Osteocyte (in vitro differentiated cells): ENCODE data around the gene VPS9D1. TPM values are rescaled to one million over a fixed set of nuclear protein-coding genes. Genes with fewer than 3 reads are reported as not detected.

ENCODE experiments used
- DNase-seq: peaks from one replicate; pipeline ENCODE4 v3.0.0; 2021; ENCODE audit warnings: mixed read lengths; ENCODE audit not compliant: unreplicated experiment; ENCODE audit errors: extremely low spot score
- H3K27ac Mint-ChIP-seq: one replicate; pipeline ENCODE4 v1.8.0; 2021; ENCODE audit warnings: mild to moderate bottlenecking, mixed read lengths; ENCODE audit not compliant: unreplicated experiment
- H3K27me3 Mint-ChIP-seq: one replicate; pipeline ENCODE4 v1.8.0; 2021; ENCODE audit warnings: mixed read lengths; ENCODE audit not compliant: unreplicated experiment
- H3K36me3 Mint-ChIP-seq: one replicate; pipeline ENCODE4 v1.8.0; 2021; ENCODE audit warnings: mixed read lengths; ENCODE audit not compliant: unreplicated experiment
- H3K4me1 Mint-ChIP-seq: one replicate; pipeline ENCODE4 v1.8.0; 2021; ENCODE audit warnings: mixed read lengths; ENCODE audit not compliant: unreplicated experiment
- H3K4me3 Mint-ChIP-seq: one replicate; pipeline ENCODE4 v1.8.0; 2021; ENCODE audit warnings: mild to moderate bottlenecking, moderate library complexity, mixed read lengths; ENCODE audit not compliant: unreplicated experiment
- H3K9me3 Mint-ChIP-seq: one replicate; pipeline ENCODE4 v1.8.0; 2021; ENCODE audit warnings: mixed read lengths; ENCODE audit not compliant: unreplicated experiment
- CTCF ChIP-seq: fragments of 200-600 bp; sonication (generic); IDR thresholded peaks from 2 replicates; pipeline ENCODE4 v1.5.0; 2021; ENCODE audit warnings: antibody characterized with exemption, mild to moderate bottlenecking, moderate library complexity
- total RNA-seq: library from RNA; stranded (reverse); gene quantifications from 2 replicates; pipeline ENCODE4 v1.2.1, GENCODE V29; 2021

The VPS9D1 gene
- total RNA-seq, 1 donor from 2014 or later: 22.0 TPM

DNA sequence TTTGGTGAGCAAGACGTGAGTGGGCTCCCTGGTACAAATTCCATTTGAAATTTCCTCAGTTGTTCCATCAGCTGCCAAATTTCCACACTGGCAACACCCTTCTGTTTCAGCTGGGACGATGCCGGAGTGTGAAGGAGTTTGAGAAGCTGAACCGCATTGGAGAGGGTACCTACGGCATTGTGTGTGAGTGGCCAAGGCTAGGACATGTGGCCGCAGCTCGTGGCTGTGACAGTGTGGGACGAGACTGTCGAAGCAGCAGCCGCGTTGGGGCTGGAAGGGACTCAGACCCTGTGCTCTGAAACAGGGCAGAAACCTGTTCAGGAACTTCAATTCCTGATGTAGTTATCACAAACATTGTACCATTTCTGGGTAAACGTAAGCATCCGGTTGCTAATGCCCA, 31.6 kb downstream of the VPS9D1 start:
- H3K9me3 Mint-ChIP-seq: no peaks in the 10 kb centered on the region
- no peaks in the 10 kb centered on the region for H3K27me3 Mint-ChIP-seq
- H3K4me3 Mint-ChIP-seq: no peak overlapping the region
- peaks cover 27% of the 10 kb centered on the region for H3K36me3 Mint-ChIP-seq
- peaks cover 14% of the 10 kb centered on the region for H3K4me1 Mint-ChIP-seq
- TF ChIP-seq CTCF: no peak
- DNase-seq: no peak
- no peak overlapping the region for H3K27ac Mint-ChIP-seq

DNA sequence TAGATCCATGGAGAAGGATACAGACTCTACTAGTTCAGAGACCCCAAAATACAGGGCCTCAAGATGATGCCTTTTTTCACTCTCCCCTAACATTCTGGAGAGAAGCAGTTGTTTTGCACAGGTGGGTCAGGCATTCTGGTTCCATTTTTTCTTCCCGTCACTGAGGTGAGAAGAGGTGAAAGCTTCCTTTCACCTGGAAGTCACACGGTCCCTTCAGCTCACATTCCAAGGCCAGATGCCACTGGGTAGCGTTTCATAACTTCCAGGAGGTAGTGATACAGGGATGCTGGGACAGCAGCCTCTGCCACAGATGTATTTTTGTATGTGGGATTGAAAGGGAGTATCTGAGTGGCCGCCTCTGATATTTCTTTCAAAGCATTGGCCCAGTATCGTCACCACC, 32.3 kb downstream of the VPS9D1 start:
- Mint-ChIP-seq H3K27ac (no peak overlapping the region), H3K4me1 (peaks cover 14% of the 10 kb centered on the region), H3K36me3 (peaks cover 23% of the 10 kb centered on the region), H3K4me3 (peak overlapping the region; percentile 26), H3K27me3 (no peaks in the 10 kb centered on the region), H3K9me3 (no peaks in the 10 kb centered on the region)
- DNase-seq: no peak
- TF ChIP-seq CTCF: no peak

GRCh38 chr16:89687092-89687940, 33.4 kb downstream of the VPS9D1 start:
- peaks cover 14% of the 10 kb centered on the region for H3K4me1 Mint-ChIP-seq
- TF ChIP-seq CTCF: no peak
- DNase-seq: no peak
- no peaks in the 10 kb centered on the region for H3K27me3 Mint-ChIP-seq
- H3K27ac Mint-ChIP-seq: peak overlapping the region; percentile 93
- H3K4me3 Mint-ChIP-seq: peak overlapping the region; percentile 90
- peaks cover 20% of the 10 kb centered on the region for H3K36me3 Mint-ChIP-seq
- no peaks in the 10 kb centered on the region for H3K9me3 Mint-ChIP-seq

DNA sequence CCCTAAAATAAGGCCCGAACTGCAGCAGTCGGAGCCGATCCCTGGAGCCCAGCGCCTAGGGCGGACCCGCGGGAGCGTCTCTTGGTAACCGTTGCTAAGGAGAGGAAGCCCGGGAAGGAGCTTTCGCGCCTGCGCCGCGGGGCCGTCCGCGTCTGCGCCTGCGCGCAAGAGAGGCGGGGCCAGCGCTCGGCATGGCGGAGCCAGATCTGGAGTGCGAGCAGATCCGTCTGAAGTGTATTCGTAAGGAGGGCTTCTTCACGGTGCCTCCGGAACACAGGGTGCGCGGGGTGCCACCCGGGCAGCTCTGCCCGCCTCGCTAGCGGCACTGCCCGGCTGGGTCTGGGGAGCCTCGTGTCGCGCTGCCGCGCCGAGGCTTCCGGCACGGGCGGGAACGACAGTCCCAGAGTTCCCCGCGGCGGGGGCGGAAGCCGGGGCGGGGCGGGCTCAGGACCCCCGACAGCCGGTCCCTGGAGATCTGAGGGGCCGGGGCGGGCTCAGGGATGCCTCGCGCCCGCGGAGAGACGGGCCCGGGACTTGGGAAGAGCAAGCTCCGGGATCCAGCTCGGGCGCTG, 34.1 kb downstream of the VPS9D1 start, which contains the start of gene CDK10:
CDK10 (plus strand) TSS at position 170 of the 572 bp plus-strand sequence; CDS start at position 192, 22 bp downstream.
- Mint-ChIP-seq H3K27ac (peak within 1 kb of the TSS; percentile 93), H3K27me3 (no peaks in the 10 kb centered on the region), H3K36me3 (peaks cover 20% of the 10 kb centered on the region), H3K4me3 (peak within 1 kb of the TSS; percentile 90), H3K4me1 (peaks cover 14% of the 10 kb centered on the region), H3K9me3 (no peaks in the 10 kb centered on the region)
- peak; percentile 98 for DNase-seq
- TF ChIP-seq CTCF: no peak

DNA sequence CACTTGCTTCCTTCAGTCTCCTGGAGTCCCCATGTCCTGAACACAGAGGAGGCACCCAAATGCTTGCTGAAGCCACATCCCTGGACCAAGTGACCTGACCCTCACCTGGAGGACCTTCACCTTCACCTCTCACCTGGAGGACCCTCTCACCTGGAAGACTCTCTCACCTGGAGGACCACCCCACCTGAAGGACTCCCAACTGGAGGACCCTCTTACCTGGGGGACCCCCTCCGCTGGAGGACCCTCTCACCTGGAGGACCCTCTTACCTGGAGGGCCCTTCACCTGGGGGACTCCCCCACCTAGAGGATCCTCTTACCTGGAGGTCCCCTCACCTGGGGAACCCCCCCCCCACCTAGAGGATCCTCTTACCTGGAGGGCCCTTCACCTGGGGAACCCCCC, 34.8 kb downstream of the VPS9D1 start:
- Mint-ChIP-seq H3K4me1 (peaks cover 14% of the 10 kb centered on the region), H3K36me3 (peaks cover 20% of the 10 kb centered on the region), H3K27ac (peak overlapping the region; percentile 23), H3K4me3 (peak overlapping the region; percentile 90), H3K9me3 (no peaks in the 10 kb centered on the region), H3K27me3 (no peaks in the 10 kb centered on the region)
- DNase-seq: no peak
- TF ChIP-seq CTCF: no peak
